Measurements from ENCODE around the gene OSBPL5. TPM values are rescaled to one million over a fixed set of nuclear protein-coding genes. Genes with fewer than 3 reads are reported as not detected.

The OSBPL5 gene
- polyA plus RNA-seq, 2 of the 4 experiments (the other 2 are of a cell fraction), result 1.6 to 4.6 TPM

DNA sequence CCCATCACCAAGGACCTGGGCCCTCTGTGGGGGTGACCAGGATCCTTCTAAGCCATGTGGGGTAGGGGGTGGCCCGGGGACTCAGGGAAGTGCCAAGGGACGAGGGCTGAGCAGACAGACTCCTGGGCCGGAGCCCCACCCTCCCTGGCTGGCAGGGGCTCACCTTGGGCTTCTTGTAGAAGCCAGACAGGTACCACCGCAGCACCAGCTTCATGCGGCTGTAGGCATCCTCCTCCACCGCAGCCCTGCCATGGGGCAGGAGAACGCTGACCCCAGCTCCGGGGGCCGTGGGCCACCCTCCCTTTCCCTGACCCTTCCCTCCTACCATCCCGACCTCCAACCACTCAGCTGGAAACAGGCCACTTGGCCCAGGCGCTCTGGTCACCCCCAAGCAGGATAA lies 62.0 kb downstream of the OSBPL5 start (continued):
- TF ChIP-seq HDAC2 (IDR thresholded peaks at IDR 0.05) (no peak), SMC3 (IDR thresholded peaks at IDR 0.05) (no peak)
- TF ChIP-seq, protein P1, sequence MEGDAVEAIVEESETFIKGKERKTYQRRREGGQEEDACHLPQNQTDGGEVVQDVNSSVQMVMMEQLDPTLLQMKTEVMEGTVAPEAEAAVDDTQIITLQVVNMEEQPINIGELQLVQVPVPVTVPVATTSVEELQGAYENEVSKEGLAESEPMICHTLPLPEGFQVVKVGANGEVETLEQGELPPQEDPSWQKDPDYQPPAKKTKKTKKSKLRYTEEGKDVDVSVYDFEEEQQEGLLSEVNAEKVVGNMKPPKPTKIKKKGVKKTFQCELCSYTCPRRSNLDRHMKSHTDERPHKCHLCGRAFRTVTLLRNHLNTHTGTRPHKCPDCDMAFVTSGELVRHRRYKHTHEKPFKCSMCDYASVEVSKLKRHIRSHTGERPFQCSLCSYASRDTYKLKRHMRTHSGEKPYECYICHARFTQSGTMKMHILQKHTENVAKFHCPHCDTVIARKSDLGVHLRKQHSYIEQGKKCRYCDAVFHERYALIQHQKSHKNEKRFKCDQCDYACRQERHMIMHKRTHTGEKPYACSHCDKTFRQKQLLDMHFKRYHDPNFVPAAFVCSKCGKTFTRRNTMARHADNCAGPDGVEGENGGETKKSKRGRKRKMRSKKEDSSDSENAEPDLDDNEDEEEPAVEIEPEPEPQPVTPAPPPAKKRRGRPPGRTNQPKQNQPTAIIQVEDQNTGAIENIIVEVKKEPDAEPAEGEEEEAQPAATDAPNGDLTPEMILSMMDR (IDR thresholded peaks at IDR 0.05), result no peak

DNA sequence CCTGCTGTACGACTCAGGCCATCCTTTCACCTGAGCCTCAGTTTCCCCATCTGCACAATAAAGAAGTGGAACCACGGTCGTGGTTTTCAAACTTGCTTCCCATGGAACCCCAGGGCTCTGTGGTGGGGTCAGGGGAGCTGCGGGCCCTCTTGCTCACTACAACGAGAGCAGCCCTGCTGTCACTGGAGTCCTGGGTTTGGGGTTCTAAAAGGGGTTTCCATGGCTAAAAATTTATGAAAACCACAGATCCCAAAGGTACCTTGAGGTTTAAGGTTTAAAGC lies 62.5 kb downstream of the OSBPL5 start:
- CTCF ChIA-PET, result interaction anchor here (1.9 to 2.7 kb wide), 2 partner anchors 11 to 16 kb away, joined by 9 to 10 read pairs; no protein-coding TSS in a partner anchor
- TF ChIP-seq, protein P2, sequence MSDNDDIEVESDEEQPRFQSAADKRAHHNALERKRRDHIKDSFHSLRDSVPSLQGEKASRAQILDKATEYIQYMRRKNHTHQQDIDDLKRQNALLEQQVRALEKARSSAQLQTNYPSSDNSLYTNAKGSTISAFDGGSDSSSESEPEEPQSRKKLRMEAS (IDR thresholded peaks at IDR 0.05), result no peak
- TF ChIP-seq, protein P1 (IDR thresholded peaks at IDR 0.05), result no peak
- no peak for TF ChIP-seq CHD2 (IDR thresholded peaks at IDR 0.05; ENCODE audit: low read length, partially characterized antibody)
- TF ChIP-seq POLR2AphosphoS2 (conservative IDR thresholded peaks at IDR 0.05; ENCODE audit: low read length), result no peak
- TF ChIP-seq RARB (CRISPR knock-in tag; IDR thresholded peaks at IDR 0.05), result no peak
- no peak for TF ChIP-seq KDM1A (IDR thresholded peaks at IDR 0.05; ENCODE audit: low read depth)
- TF ChIP-seq, protein P3, sequence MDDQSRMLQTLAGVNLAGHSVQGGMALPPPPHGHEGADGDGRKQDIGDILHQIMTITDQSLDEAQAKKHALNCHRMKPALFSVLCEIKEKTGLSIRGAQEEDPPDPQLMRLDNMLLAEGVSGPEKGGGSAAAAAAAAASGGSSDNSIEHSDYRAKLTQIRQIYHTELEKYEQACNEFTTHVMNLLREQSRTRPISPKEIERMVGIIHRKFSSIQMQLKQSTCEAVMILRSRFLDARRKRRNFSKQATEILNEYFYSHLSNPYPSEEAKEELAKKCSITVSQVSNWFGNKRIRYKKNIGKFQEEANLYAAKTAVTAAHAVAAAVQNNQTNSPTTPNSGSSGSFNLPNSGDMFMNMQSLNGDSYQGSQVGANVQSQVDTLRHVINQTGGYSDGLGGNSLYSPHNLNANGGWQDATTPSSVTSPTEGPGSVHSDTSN (IDR thresholded peaks at IDR 0.05), result no peak
- no peak for TF ChIP-seq PHF8 (IDR thresholded peaks at IDR 0.05; ENCODE audit: borderline replicate concordance, low read depth)
- TF ChIP-seq POLR2A (IDR thresholded peaks at IDR 0.05; ENCODE audit: low read length), result no peak
- no peak for TF ChIP-seq KDM5A (IDR thresholded peaks at IDR 0.05)
- TF ChIP-seq, protein P4, sequence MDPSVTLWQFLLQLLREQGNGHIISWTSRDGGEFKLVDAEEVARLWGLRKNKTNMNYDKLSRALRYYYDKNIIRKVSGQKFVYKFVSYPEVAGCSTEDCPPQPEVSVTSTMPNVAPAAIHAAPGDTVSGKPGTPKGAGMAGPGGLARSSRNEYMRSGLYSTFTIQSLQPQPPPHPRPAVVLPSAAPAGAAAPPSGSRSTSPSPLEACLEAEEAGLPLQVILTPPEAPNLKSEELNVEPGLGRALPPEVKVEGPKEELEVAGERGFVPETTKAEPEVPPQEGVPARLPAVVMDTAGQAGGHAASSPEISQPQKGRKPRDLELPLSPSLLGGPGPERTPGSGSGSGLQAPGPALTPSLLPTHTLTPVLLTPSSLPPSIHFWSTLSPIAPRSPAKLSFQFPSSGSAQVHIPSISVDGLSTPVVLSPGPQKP (IDR thresholded peaks at IDR 0.05; ENCODE audit: low read depth, low read length), result no peak
- no peak for TF ChIP-seq NPAS2 (CRISPR knock-in tag; IDR thresholded peaks at IDR 0.05; ENCODE audit: borderline replicate concordance)
- TF ChIP-seq RAD21 (conservative IDR thresholded peaks at IDR 0.05 in 1 of 2, IDR thresholded peaks at IDR 0.05 in 1 of 2), result no peak
- TF ChIP-seq, protein P5, sequence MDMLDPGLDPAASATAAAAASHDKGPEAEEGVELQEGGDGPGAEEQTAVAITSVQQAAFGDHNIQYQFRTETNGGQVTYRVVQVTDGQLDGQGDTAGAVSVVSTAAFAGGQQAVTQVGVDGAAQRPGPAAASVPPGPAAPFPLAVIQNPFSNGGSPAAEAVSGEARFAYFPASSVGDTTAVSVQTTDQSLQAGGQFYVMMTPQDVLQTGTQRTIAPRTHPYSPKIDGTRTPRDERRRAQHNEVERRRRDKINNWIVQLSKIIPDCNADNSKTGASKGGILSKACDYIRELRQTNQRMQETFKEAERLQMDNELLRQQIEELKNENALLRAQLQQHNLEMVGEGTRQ (IDR thresholded peaks at IDR 0.05), result no peak
- no peak for TF ChIP-seq CBX2 (IDR thresholded peaks at IDR 0.05; ENCODE audit: borderline replicate concordance, low read depth)
- no peak for TF ChIP-seq MYC (IDR thresholded peaks at IDR 0.05; ENCODE audit: borderline replicate concordance, low read length)
- no peak for TF ChIP-seq ESRRA (IDR thresholded peaks at IDR 0.05; ENCODE audit: borderline replicate concordance, low read length)
- ATAC-seq (no peak), DNase-seq (ENCODE audit: low read depth in 1 of 2, low spot score in 1 of 2) (no peak), FAIRE-seq (no peak)
- 97% methylated on average over 5 of the region's 5 CpGs for WGBS (ENCODE audit: missing lambda C conversion rate)
- H3K4me2 ChIP-seq, result no peak overlapping the region
- POLR2A ChIA-PET, result no interaction called here
- no peak overlapping the region for H3K27ac ChIP-seq
- no peak overlapping the region for H3K4me3 ChIP-seq
- H3K4me1 ChIP-seq, result no peaks in the 10 kb centered on the region
- H3K9me3 ChIP-seq, result no peaks in the 10 kb centered on the region
